HG02884 (cell line): Measurements from ENCODE around the gene RSPH1.

Experiments used
- ATAC-seq: cut with Tn5 transposase; IDR thresholded peaks from one replicate; pipeline ENCODE4 v1.9.1; 2021; ENCODE audit warnings: mild to moderate bottlenecking, moderate library complexity; ENCODE audit not compliant: unreplicated experiment

RSPH1 gene

DNA sequence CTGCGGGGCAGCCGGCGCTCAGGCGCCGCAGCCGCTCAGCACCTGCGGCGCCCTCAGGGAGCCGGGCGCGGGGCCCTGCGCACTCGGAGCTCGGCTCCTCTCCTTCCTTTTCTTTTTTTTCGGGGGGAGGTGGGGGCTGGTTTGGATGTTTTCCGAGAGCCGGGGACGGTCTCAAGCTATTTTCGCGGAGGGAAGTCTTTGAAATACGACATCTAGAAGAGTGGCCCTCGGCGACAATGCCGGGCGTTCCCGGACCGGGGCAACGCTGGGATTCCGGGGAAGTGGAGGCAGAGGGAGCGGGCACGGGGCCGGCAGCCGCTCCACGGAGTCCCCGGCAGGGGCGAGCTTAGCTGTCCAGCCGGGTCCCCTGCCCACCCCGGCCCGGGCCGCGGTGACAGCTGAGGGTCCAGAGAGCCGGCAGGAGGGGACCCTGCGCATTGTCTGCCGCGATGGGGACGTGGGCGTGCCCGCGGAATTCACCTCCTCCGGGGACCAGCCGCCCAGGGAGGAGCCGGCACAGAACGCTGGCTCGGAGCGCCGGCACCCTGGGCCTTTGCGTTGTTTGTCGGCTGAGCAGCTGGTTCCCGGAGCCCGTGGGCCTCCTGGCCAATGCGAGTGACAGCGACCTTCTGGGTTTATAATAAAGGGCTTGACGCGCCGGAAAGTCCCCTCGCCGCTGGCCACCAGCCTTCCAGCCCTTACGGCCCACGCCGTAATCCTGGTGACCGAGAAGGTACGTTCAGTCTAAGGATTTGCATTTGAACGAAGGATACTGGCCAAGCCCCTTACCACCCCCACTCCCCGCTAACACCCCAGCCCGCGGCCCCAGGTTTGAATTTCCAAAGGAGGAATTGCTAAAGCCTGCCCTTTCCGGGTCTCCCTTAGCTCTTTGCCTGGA is 18.2 kb upstream of the RSPH1 start:
- peak; percentile 47 for ATAC-seq

DNA sequence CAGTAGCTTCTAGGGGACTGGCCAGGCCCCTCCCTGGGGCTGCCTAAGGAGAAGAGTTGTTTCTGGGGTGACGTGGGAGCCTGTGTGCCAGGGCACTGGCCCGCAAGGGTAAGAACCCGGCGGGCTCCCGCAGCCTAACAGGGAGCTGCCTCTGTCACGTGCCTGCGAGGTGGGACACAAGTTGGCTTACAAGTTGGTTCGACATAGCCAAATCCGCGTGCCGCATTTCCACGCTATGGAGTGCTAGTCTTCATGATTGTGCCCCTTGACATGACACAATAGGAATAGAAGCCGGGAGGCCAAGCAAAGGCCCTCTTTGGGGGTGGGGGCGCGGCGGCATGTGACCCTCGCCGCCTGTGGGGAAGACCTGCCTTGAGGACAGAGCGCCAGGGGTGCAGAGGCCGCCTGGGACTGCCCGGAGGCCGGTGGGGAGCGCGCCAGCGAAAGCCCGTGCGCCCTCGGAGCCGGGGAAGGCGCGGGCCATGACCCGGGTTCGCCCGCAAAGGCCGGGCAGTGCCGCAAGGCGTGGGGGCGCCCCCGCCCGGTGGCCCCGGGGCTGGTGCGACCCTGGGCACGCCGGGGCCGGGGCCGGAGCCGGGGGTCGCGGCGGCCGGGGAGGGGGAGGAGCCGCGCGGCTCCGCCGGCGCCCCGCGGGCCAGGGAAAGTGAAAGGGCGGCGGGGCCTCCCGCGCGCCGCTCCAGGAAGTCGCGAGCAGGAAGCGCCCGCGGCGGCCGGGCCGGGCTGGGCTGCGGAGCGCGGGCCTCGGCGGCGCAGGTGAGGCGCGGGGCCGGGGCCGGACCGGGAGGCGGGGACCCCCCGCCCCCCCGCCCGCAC is 17.3 kb upstream of the RSPH1 start, which contains the start of gene SLC37A1:
Gene SLC37A1, plus strand, starts transcription at position 702 of the 834 bp plus-strand sequence. CDS start 4,603 bp downstream, outside the sequence.
- ATAC-seq = peak; percentile 43

DNA sequence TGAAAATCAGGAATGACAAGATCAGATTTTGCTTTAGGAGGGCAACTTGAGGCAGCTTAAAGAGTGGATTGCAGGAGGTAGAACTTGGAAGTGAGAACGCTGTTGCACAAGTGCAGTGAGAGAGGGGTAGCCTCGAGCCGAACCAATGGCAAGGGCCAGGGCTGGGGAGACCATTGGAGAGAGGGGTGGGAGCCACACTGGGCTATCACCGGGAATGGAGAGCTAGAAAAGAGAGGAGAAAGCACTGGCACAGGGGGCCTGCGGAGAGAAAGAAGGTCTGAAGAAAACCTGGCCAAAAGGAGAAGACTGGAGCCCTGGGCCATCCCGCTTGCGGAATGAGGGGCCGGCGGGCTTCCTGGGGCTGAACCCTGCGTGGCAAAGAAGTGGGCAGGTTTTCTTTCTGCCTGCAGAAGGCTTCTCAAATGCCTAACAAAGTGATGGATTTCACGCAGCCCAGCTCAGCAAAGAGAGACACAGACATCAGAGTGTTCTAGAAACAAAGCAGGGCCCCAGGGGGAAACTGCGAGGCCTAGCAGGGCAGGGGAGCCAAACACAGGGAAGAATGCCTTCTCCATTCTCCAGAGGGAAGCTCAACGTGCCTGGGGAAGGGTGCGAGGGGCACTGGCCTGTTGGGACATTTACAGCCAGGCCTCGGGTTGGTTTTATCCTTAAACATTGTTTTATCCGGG is 16.5 kb upstream of the RSPH1 start:
- no peak for ATAC-seq

- ATAC-seq = no peak
These were observed 13.2 kb upstream of the RSPH1 start for GRCh38 chr21:42509244-42509643.

DNA sequence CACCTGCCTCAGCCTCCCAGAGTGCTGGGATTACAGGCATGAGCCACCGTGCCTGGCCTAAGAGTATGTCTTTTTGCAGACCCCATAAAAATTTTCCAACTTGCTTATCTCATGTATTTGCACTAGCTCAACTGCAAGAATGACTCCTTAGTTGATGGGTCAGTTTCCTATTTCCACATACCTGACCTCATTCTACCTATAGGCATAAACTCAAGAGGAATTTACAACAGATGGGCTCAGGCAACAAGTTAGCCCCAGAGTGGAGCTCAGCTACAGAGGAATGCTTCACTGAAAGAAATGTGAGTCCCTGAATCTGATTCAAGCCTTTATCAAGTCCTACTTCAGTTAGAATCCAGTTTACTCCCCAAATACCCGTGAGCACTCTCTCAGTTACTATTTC is 12.3 kb upstream of the RSPH1 start:
- no peak for ATAC-seq

DNA sequence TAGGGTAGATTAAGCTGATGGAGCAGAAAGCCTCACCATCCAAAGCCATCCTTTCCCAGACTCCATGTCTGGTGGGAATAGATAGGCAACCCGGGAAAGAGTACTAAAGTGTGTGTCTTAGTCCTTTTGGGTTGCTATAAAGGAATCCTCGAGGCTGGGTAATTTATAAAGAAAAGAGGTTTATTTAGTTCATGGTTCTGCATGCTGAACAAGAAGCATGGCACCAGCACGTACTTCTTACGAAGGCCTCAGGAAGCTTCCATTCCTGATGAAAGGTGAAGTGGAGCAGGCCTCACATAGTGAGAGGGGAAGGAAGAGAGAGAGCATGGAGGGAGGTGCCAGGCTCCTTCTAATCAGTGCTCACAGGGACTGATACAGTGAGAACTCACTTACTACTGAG is 11.4 kb upstream of the RSPH1 start:
- no peak for ATAC-seq

DNA sequence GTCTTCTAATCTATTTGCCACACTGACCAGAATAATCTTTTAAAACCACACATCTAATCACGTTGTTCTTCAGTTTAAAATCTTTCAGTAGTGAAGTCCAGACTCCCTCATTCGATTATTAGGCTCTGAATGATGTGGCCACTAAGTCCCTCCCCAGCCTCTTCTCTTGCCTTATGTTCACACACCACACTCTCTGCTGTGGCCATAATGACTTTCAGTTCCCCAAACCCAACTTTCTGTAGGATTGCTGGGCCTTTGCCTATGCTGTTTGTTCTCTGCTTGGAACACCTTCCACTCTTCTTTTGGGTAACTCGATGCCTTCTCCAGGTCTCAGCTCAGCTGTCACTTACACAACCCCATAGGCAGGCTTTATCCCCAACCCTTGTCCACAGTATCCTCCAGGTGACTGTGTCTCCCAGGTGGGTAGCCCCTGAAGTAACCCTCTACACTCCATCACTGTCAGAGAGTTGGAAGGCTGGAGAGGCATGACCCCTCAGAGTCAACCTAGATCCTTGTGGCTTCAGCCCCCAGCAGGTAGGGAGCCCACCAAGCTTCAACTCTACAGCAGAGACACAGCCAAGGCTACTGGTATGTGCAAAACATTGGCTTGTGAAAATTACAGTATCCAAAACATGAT is 9.2 kb upstream of the RSPH1 start:
- ATAC-seq = peak; percentile 93

- ATAC-seq = no peak
These were observed 7.7 kb upstream of the RSPH1 start for GRCh38 chr21:42503711-42504110.

GRCh38 chr21:42500736-42501135 is 4.7 kb upstream of the RSPH1 start:
- no peak for ATAC-seq

DNA sequence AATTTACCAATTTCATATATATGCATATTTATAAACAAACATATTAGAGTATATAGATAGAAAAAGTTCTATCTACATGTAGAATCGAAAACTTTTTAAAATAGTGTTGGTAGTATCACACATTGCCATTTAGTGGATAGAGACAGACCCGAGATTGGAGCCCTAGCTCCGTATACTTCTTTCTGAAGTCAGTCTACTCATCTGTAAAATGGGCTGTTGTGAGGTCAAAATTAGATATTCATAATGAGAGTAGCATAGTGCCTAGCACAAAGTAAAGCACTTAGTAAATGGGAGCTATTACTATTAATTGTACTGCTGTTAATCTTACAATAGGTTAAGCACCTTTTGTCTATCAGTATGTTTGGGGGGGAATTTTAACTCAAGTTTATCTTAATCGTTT is 4.2 kb upstream of the RSPH1 start:
- no peak for ATAC-seq

DNA sequence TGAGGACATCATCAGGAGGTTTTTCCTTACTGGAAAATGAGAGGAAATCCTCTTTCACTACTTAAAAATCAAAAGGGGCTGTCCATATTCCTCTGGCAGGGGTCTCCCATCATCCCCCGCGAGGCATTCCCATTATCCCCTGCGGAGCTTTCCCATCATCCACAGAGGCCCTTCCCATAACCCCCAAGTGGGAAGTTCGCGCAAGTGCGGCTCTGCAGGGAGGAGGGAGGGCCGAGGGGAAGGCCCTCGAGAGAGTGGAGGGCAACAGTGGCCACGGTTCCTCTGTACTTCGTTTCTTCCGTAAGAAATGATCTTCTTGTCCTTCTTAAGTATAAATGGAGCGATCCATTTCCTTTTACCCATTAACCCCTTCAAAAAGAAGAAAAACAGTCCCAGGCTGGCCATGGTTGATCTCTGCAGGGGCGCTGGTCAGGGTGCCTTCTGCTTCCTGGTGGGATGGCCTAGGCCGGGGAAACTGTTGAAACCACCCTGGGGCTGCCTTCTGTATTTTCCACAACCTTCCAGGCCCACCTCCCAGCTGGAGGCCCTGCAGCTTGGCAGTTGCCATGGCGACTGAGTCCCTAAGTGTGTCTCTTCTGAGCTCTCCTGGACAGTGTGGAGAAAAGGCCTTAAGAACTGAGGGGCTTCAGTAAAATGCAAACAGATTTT is 3.6 kb upstream of the RSPH1 start:
- no peak for ATAC-seq

DNA sequence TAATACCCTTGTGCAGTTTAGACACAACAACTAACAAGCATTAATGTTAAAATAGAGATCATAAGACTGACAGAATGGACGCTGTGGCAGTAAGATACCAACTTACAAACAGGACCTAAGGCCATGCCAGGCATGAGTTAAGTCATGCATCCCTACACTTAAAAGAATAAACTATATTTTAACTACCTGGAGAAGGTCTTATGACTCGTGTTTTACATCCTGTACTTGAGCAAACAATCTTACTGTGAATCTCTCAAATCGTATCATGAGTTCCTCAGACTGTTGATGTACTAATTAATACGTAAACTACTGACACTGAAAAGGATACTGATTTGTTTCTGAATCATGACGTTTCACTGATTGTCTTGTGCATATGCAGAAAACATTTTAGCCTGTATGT is 2.0 kb upstream of the RSPH1 start:
- ATAC-seq = no peak

DNA sequence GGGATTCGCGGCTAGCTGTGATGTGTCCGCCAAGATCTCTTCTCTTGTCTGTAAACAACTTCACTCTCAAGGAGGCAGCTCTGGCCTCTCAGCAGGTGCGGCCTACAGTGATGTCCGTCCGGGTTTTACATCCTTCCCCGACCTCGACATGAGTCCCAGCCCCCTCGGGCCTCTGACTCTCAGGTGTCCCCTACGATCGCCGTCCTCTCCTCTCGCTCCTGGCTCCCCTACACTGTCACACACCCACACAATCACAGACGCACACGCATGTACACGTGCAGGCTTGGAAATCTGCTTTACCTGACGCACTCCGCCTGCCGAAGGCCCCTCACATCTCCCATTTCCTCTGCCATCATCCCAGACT is 797 bp upstream of the RSPH1 start:
- ATAC-seq = no peak

DNA sequence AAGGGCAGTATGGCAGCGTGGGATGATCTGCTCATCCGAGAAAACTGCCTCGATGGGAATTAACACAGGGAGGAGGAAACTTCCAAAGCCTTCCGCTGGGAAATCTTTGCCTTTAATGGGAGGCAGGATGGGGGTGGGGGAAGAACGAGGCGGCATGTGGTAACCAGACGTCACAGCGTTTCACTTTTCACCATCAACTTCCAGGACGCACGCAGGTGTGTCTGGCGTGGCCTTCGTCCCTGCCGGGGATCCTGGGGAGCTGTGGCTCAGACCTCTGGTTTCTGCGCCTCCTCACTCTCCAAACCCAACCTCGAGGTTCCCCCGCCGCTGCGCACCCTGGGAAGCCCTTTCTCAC is 282 bp downstream of the RSPH1 start:
- ATAC-seq = peak; percentile 1

DNA sequence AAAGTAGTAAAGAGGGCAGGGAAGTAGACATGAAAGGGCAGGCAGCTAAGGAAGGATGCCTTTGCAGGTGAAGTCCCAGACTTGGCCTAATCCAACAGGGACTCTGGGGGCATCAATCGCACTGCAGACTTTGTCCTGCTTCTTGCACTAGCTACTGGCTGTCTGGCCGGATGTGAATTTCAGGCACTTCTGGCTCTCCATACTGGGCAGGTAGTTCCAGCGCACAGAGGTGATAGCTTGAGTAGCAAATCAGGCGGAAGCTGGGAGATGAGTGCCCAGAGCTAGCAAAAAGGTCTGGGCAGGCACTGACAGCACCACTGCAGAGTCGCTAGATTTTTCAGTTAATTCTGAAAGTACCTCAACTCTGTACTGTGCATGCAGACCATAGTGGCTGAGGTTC is 997 bp downstream of the RSPH1 start:
- ATAC-seq = no peak

- no peak for ATAC-seq
These were observed 2.6 kb downstream of the RSPH1 start for GRCh38 chr21:42493109-42494060.

DNA sequence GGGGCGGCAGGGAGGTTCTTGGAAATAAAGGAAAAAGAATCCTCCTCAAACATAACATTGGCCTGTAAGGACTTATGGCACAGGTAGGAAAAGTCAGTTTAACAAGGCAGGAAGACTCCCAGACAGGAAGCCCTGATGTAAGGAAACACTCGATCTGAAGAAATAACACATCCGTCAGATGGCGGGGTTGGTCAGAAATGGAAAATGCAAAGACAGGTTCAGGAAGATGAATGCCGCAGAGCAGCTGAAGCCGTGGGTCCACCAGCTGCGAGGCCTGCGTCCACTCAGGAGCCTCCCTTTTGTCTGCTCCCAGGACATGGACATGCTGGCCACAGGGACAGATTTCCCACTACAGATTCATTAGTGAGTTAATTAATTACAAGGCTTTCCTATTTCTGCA is 3.8 kb downstream of the RSPH1 start:
- no peak for ATAC-seq

GRCh38 chr21:42491328-42491727 is 4.7 kb downstream of the RSPH1 start:
- ATAC-seq = no peak

DNA sequence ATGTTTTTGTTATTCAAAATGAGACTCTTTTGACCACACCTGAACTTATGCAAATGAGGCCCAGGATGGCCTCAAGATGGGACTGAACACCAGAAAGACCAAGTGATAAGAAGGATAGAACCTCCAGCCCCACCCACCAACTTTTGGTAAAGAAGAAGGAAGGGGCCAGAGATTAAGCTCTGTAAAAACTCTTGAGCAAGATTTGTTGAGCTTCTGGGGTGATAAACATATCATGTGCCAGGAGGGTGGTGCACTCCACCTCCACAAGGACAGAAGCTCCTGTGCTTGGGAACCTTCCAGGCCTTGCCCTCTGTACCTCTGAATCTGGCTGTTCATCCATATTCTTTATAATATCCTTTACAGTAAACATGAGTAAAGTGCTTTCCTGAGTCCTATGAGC is 5.3 kb downstream of the RSPH1 start:
- no peak for ATAC-seq
